CD4-positive, alpha-beta T cell (primary cell): ENCODE results near the gene TOMM70. TPM values are rescaled to one million over a fixed set of nuclear protein-coding genes. Genes with fewer than 3 reads are reported as not detected.

Source experiments
- ATAC-seq: fragments of 200-7000 bp; cut with Tn5 transposase; one replicate; pipeline ENCODE4 v1.10.0; 2022; ENCODE audit warnings: mild to moderate bottlenecking; ENCODE audit not compliant: poor library complexity
- CTCF ChIA-PET: fragments of 350-600 bp; sonication (Branson Sonifier 250); formaldehyde crosslinking; loops from one replicate; lab custom pipeline; 2021; ENCODE audit warnings: antibody characterized with exemption, inconsistent platforms; lab: Charles Lee
- POLR2A ChIA-PET: fragments of 350-600 bp; sonication (Branson Sonifier 250); formaldehyde crosslinking; loops from one replicate; lab custom pipeline; 2021; ENCODE audit warnings: antibody characterized with exemption, inconsistent platforms; lab: Charles Lee
- DNase-seq, 14 experiments: peaks; one replicate each; pipeline ENCODE4 v3.0.0-alpha.2; 2013 to 2020; ENCODE audit warnings: mixed read lengths in 2 of 14
- H3K27ac ChIP-seq, 2 donors: one replicate each; pipeline versions ENCODE4 v1.5.1 to v1.7.0; 2013; ENCODE audit warnings: low read length in 2 of 2, low read depth in 1 of 2, mild to moderate bottlenecking in 1 of 2
- H3K27me3 ChIP-seq, 2 experiments: 1 replicate in 1 of 2; 2 replicates in 1 of 2; pipeline versions ENCODE4 v1.6.1 to v1.7.0; 2013; ENCODE audit warnings: low read length in 2 of 2, control low read depth in 1 of 2, mild to moderate bottlenecking in 1 of 2, moderate library complexity in 1 of 2; ENCODE audit not compliant: insufficient read depth in 2 of 2, control insufficient read depth in 1 of 2
- H3K36me3 ChIP-seq: one replicate; pipeline ENCODE4 v1.6.1; 2013; ENCODE audit warnings: low read length, control low read depth; ENCODE audit not compliant: insufficient read depth
- H3K4me1 ChIP-seq: one replicate; pipeline ENCODE4 v1.6.1; 2013; ENCODE audit warnings: low read length, control low read depth; ENCODE audit not compliant: insufficient read depth
- H3K4me3 ChIP-seq: one replicate; pipeline ENCODE4 v1.5.1; 2013; ENCODE audit warnings: mild to moderate bottlenecking, low read length, moderate library complexity
- H3K9me3 ChIP-seq, 2 experiments: 1 replicate in 1 of 2; 2 replicates in 1 of 2; pipeline versions ENCODE4 v1.6.1 to v1.7.0; 2013; ENCODE audit warnings: low read length in 2 of 2, mild to moderate bottlenecking in 2 of 2, control low read depth in 1 of 2, moderate library complexity in 1 of 2; ENCODE audit not compliant: control insufficient read depth in 1 of 2, insufficient read depth in 1 of 2
- H3K27ac Mint-ChIP-seq: one replicate; pipeline ENCODE4 v1.8.0; 2020; ENCODE audit warnings: mixed read lengths
- H3K27me3 Mint-ChIP-seq: one replicate; pipeline ENCODE4 v1.8.0; 2021; ENCODE audit warnings: mixed read lengths
- H3K36me3 Mint-ChIP-seq: one replicate; pipeline ENCODE4 v1.8.0; 2021; ENCODE audit warnings: low read depth, mixed read lengths
- H3K4me1 Mint-ChIP-seq: one replicate; pipeline ENCODE4 v1.8.0; 2021; ENCODE audit warnings: low read depth, mixed read lengths
- H3K4me3 Mint-ChIP-seq: one replicate; pipeline ENCODE4 v1.8.0; 2020; ENCODE audit warnings: mild to moderate bottlenecking, mixed read lengths
- H3K9me3 Mint-ChIP-seq: one replicate; pipeline ENCODE4 v1.8.0; 2020; ENCODE audit warnings: mixed read lengths
- CTCF ChIP-seq: fragments of 200-600 bp; IDR thresholded peaks from one replicate; pipeline ENCODE4 v1.8.0; 2022; ENCODE audit warnings: antibody characterized with exemption, mild to moderate bottlenecking
- intact Hi-C, 2 experiments: fragments of 100-400 bp; cut with DNase I in 1 of 2; cut with micrococcal nuclease in 1 of 2; formaldehyde crosslinking; loops; one replicate each; pipeline versions ENCODE4 v1.15.1 to v1.9.0; 2023 to 2025; cut with DNase I, micrococcal nuclease
- total RNA-seq, 174 experiments: library from RNA in 2 of 174; stranded (reverse) in 2 of 174; gene quantifications; one replicate each; pipeline ENCODE4 v1.2.3 and lab custom pipeline; 2021 to 2026

The TOMM70 gene
- total RNA-seq, 2 experiments from 2014 or later: 20.9 to 21.6 TPM

- no peaks in the 10 kb centered on the region for H3K4me1 ChIP-seq
- CTCF ChIA-PET: interaction anchor here (0.6 kb wide), 1 partner anchor 1091 kb away, joined by 4 read pairs; no protein-coding TSS in a partner anchor
- ATAC-seq (no peak), DNase-seq (no peak)
- H3K27me3 Mint-ChIP-seq: no peaks in the 10 kb centered on the region
- intact Hi-C loops: no loop called here
- peaks cover 53% of the 10 kb centered on the region for H3K36me3 ChIP-seq
- H3K4me1 Mint-ChIP-seq: peaks cover 17% of the 10 kb centered on the region
- no peak overlapping the region for H3K4me3 ChIP-seq
- no peak for TF ChIP-seq CTCF
- POLR2A ChIA-PET: interaction anchor here (3.7 kb wide), 1 partner anchor 15 kb away, joined by 15 read pairs; the partner anchor contains the start of genes LNP1 and TOMM70
- peaks cover 3% of the 10 kb centered on the region for H3K9me3 Mint-ChIP-seq
- no peaks in the 10 kb centered on the region for H3K27me3 ChIP-seq
- H3K36me3 Mint-ChIP-seq: peaks cover 74% of the 10 kb centered on the region
- peaks cover 4 to 8% of the 10 kb centered on the region in 2 experiments for H3K9me3 ChIP-seq
- H3K27ac Mint-ChIP-seq: no peak overlapping the region
- no peak overlapping the region for H3K27ac ChIP-seq
- no peak overlapping the region for H3K4me3 Mint-ChIP-seq
These were observed 14.3 kb downstream of the TOMM70 start for GRCh38 chr3:100386437-100387074.

GRCh38 chr3:100384733-100385525, 16.0 kb downstream of the TOMM70 start:
- Histone ChIP-seq H3K4me1 (no peaks in the 10 kb centered on the region), H3K27ac (no peak overlapping the region), H3K27me3 (no peaks in the 10 kb centered on the region), H3K36me3 (peaks cover 67% of the 10 kb centered on the region), H3K9me3 (peaks cover 4 to 8% of the 10 kb centered on the region in 2 experiments), H3K4me3 (no peak overlapping the region)
- CTCF ChIA-PET: interaction anchor here (1.3 kb wide), 1 partner anchor 26 kb away, joined by 3 read pairs; no protein-coding TSS in a partner anchor
- H3K4me1 Mint-ChIP-seq: peaks cover 17% of the 10 kb centered on the region
- TF ChIP-seq CTCF: no peak
- DNase-seq: no peak
- no peak overlapping the region for H3K4me3 Mint-ChIP-seq
- intact Hi-C loops: no loop called here
- H3K27me3 Mint-ChIP-seq: no peaks in the 10 kb centered on the region
- H3K36me3 Mint-ChIP-seq: peaks cover 85% of the 10 kb centered on the region
- H3K9me3 Mint-ChIP-seq: peaks cover 3% of the 10 kb centered on the region
- POLR2A ChIA-PET: interaction anchor here (3.7 kb wide), 1 partner anchor 16 kb away, joined by 15 read pairs; the partner anchor contains the start of genes LNP1 and TOMM70
- no peak overlapping the region for H3K27ac Mint-ChIP-seq
- ATAC-seq: no peak

GRCh38 chr3:100376301-100376700, 24.6 kb downstream of the TOMM70 start:
- no peak for TF ChIP-seq CTCF
- DNase-seq: no peak
- Mint-ChIP-seq H3K9me3 (no peaks in the 10 kb centered on the region), H3K4me1 (no peaks in the 10 kb centered on the region), H3K27me3 (no peaks in the 10 kb centered on the region), H3K27ac (no peak overlapping the region), H3K36me3 (peaks cover 89% of the 10 kb centered on the region), H3K4me3 (no peak overlapping the region)
- H3K4me1 ChIP-seq: no peaks in the 10 kb centered on the region
- intact Hi-C loops: no loop called here
- H3K9me3 ChIP-seq: no peaks in the 10 kb centered on the region
- H3K36me3 ChIP-seq: peaks cover 70% of the 10 kb centered on the region
- POLR2A ChIA-PET: no interaction called here
- H3K4me3 ChIP-seq: no peak overlapping the region
- CTCF ChIA-PET: interaction anchor here (1.8 kb wide), 1 partner anchor 17 kb away, joined by 3 read pairs; no protein-coding TSS in a partner anchor
- H3K27ac ChIP-seq: no peak overlapping the region
- no peaks in the 10 kb centered on the region for H3K27me3 ChIP-seq
- no peak for ATAC-seq
